ENCODE data around the gene PPP1R3E. TPM values are rescaled to one million over a fixed set of nuclear protein-coding genes. Genes with fewer than 3 reads are reported as not detected.
A peak's percentile ranks its signal among the peaks of the same experiment; 100 is the strongest.

PPP1R3E gene
- total RNA-seq, 1 donor from 2014 or later = 8.9 TPM

DNA sequence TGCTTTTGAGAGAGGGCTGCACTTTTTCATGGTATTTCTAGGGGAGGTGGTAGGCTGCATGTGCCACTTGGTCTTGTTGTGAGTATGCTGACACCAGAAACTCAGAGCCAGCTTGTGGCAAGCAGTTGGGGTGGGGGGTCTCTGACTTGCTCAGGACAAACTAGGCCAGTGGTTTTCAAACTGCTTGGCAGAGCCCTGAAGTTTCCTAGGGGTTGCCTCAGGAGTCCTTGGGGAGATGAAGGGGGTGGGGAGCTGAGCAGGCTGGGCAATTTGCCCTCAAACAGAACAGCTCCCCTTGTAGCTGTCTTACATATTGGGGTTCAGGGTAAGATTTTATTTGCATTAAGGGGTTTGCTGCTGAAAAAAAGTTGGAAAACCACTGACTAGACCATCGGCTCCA lies 7.9 kb upstream of the PPP1R3E start:
- Mint-ChIP-seq H3K27ac (no peak overlapping the region), H3K27me3 (no peaks in the 10 kb centered on the region), H3K4me1 (ENCODE audit: low read depth) (peaks cover 21% of the 10 kb centered on the region), H3K36me3 (ENCODE audit: insufficient read depth) (peaks cover 6% of the 10 kb centered on the region), H3K9me3 (ENCODE audit: low read depth) (no peaks in the 10 kb centered on the region), H3K4me3 (ENCODE audit: low read depth) (no peak overlapping the region)
- DNase-seq (ENCODE audit: low spot score, unreplicated experiment) = no peak
- TF ChIP-seq, protein P1, sequence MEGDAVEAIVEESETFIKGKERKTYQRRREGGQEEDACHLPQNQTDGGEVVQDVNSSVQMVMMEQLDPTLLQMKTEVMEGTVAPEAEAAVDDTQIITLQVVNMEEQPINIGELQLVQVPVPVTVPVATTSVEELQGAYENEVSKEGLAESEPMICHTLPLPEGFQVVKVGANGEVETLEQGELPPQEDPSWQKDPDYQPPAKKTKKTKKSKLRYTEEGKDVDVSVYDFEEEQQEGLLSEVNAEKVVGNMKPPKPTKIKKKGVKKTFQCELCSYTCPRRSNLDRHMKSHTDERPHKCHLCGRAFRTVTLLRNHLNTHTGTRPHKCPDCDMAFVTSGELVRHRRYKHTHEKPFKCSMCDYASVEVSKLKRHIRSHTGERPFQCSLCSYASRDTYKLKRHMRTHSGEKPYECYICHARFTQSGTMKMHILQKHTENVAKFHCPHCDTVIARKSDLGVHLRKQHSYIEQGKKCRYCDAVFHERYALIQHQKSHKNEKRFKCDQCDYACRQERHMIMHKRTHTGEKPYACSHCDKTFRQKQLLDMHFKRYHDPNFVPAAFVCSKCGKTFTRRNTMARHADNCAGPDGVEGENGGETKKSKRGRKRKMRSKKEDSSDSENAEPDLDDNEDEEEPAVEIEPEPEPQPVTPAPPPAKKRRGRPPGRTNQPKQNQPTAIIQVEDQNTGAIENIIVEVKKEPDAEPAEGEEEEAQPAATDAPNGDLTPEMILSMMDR (IDR thresholded peaks at IDR 0.05; ENCODE audit: unreplicated experiment) = no peak

DNA sequence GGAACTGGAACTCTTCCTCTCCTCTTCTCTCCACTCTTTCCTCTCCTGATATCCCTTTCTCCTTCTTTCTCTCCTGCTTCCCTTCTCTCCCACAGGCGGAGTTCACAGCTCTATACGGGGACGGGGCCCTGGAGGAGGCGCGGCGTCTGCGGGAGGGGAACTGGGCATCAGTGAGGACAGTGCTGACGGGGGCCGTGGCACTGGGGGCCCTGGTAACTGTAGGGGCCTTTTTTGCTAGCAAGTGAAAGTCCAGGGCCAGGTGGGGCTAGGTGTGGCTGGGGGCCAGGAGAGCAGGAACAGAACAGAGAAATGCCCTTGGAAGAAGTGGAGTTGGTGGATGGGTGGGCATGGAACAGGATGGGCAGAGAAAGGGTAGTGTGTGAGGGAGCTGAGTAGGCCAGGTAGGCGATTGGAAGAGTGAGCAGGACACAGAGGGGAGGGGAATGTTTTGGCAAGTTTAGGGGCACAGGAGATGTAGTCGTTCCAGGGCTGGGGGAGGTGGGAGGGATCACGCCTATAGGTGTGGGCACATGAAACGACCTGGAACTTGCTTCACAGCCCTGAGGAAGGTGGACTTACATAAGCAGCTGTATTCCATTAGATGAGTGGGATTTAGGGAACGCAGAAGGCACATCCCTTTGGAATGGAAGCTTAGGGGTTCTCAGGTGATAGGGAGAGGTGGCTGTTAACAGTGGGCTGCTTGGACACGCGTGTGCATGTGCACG lies 6.2 kb upstream of the PPP1R3E start:
- Mint-ChIP-seq H3K4me3 (ENCODE audit: low read depth) (peak overlapping the region; percentile 37), H3K27me3 (no peaks in the 10 kb centered on the region), H3K36me3 (ENCODE audit: insufficient read depth) (peaks cover 4% of the 10 kb centered on the region), H3K9me3 (ENCODE audit: low read depth) (no peaks in the 10 kb centered on the region), H3K4me1 (ENCODE audit: low read depth) (peaks cover 21% of the 10 kb centered on the region), H3K27ac (no peak overlapping the region)
- DNase-seq (ENCODE audit: low spot score, unreplicated experiment) = no peak
- TF ChIP-seq, protein P1 (IDR thresholded peaks at IDR 0.05; ENCODE audit: unreplicated experiment) = no peak

DNA sequence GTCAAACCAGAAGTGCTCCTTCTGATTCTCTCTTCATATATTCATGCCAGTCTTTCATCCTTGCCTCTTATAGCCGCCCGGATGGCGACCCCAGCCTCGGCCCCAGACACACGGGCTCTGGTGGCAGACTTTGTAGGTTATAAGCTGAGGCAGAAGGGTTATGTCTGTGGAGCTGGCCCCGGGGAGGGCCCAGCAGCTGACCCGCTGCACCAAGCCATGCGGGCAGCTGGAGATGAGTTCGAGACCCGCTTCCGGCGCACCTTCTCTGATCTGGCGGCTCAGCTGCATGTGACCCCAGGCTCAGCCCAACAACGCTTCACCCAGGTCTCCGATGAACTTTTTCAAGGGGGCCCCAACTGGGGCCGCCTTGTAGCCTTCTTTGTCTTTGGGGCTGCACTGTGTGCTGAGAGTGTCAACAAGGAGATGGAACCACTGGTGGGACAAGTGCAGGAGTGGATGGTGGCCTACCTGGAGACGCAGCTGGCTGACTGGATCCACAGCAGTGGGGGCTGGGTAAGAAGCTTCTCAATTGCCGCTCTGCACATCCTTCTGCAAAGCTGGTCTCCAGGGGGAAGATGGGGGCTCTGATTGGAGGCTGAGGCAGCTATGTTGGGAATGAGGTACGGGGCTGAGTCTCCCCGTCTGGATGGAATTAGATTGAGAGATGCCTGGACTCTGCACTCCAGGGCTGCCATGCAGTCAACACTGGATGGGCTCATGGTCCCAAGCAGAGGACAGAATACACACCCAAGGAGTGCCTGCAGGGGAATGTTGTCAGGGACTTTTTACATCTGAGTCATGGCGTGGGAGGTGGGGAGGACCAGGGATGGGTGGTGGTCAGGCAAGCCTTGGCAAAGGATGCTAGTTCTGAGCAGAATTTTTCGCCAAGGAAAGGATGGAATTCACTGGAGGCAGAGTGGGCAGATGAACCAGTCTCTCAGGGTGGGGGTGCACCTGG lies 5.3 kb upstream of the PPP1R3E start:
- peak overlapping the region; percentile 98 for H3K27ac Mint-ChIP-seq
- H3K27me3 Mint-ChIP-seq = no peaks in the 10 kb centered on the region
- peak overlapping the region; percentile 94 for H3K4me3 Mint-ChIP-seq (ENCODE audit: low read depth)
- peaks cover 4% of the 10 kb centered on the region for H3K36me3 Mint-ChIP-seq (ENCODE audit: insufficient read depth)
- peaks cover 21% of the 10 kb centered on the region for H3K4me1 Mint-ChIP-seq (ENCODE audit: low read depth)
- no peak for DNase-seq (ENCODE audit: low spot score, unreplicated experiment)
- TF ChIP-seq, protein P1 (IDR thresholded peaks at IDR 0.05; ENCODE audit: unreplicated experiment) = no peak
- H3K9me3 Mint-ChIP-seq (ENCODE audit: low read depth) = no peaks in the 10 kb centered on the region

DNA sequence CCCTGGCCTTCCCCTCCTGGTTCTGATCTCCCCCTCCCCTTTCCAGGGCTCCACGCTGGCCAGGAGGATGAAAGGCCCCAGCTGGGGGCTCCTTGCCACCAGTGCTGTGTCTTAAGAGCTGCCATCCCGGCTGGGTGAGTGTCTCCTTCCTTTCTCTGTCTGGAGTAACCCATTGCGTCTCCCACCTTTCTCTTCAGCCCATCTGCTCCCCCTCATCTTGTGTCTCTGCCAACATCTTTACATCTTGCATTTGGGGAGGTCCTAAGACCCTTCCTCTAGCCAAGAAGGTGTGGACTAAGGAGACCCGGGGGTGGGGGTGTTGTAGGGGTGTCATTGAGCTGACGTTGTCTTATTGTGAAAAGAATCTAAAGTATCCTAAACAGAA lies 4.5 kb upstream of the PPP1R3E start:
- peaks cover 23% of the 10 kb centered on the region for H3K4me1 Mint-ChIP-seq (ENCODE audit: low read depth)
- H3K4me3 Mint-ChIP-seq (ENCODE audit: low read depth) = peak overlapping the region; percentile 94
- TF ChIP-seq, protein P1 (IDR thresholded peaks at IDR 0.05; ENCODE audit: unreplicated experiment) = no peak
- DNase-seq (ENCODE audit: low spot score, unreplicated experiment) = no peak
- H3K27ac Mint-ChIP-seq = peak overlapping the region; percentile 98
- H3K27me3 Mint-ChIP-seq = no peaks in the 10 kb centered on the region
- no peaks in the 10 kb centered on the region for H3K9me3 Mint-ChIP-seq (ENCODE audit: low read depth)
- no peaks in the 10 kb centered on the region for H3K36me3 Mint-ChIP-seq (ENCODE audit: insufficient read depth)

DNA sequence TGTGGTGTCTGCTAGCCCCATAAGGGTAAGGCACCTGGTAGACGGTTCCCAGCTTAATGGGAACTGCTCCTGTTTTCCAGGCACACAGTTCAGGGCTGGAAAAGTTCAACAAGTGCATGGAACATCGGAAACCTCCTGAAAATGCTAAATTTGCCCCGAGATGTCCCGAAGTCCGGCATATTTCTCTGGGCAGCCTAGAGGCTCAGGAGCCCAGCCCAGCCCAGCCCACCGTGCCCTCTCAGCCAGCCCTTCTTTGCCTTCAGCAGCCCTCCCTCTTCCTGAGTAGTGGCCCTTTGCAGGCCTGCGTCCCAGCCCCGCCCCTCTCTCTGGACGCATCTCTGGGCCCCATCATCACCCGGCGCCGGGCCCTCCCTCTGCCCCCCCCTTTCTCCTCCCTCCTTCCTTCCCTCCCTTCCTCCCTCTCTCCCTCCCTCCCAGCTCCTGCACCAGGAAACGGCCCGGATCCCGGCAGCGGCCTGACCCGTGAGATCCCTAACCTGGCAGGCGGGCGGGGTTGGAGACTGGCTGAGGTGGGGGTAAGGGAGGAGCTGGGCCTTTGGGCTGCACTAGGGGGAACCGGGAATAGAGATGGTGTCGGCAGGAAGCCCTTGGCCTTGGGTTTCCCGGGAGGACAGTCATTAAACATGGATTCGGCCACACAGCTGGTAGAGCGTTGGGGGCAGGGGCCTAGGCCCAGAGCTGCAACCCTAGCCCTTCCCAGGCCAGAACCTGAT lies 3.9 kb upstream of the PPP1R3E start, which contains the start of gene BCL2L2:
Gene BCL2L2 (plus strand): TSS at position 422 of the 734 bp plus-strand sequence. CDS start 935 bp downstream, outside the sequence.
- TF ChIP-seq, protein P1 (IDR thresholded peaks at IDR 0.05; ENCODE audit: unreplicated experiment) = no peak
- DNase-seq (ENCODE audit: low spot score, unreplicated experiment) = peak; percentile 80
- Mint-ChIP-seq H3K36me3 (ENCODE audit: insufficient read depth) (no peaks in the 10 kb centered on the region), H3K9me3 (ENCODE audit: low read depth) (no peaks in the 10 kb centered on the region), H3K4me3 (ENCODE audit: low read depth) (peak within 1 kb of the TSS; percentile 94), H3K27ac (peak within 1 kb of the TSS; percentile 98), H3K27me3 (no peaks in the 10 kb centered on the region), H3K4me1 (ENCODE audit: low read depth) (peaks cover 23% of the 10 kb centered on the region)
